ENCODE measurements around the gene ADCY7. TPM values are rescaled to one million over a fixed set of nuclear protein-coding genes. Genes with fewer than 3 reads are reported as not detected.

Gene ADCY7
- total and polyA plus RNA-seq, 12 donors: 2.8 to 44.4 (median 17.5) TPM

- no peak overlapping the region for H3K4me3 ChIP-seq
- H3K27ac ChIP-seq: no peak overlapping the region
- no peaks in the 10 kb centered on the region for H3K36me3 ChIP-seq (replicated peaks in 1 of 2)
- DNase-seq: no peak
- H3K27me3 ChIP-seq: no peaks in the 10 kb centered on the region
- WGBS, 4 donors: 96 to 100% (median 98%) methylated on average over 4 to 8 of the region's 8 CpGs
- peaks cover 14 to 20% of the 10 kb centered on the region in 2 donors for H3K4me1 ChIP-seq (replicated peaks in 1 of 2)
- intact Hi-C loops (cut with DNase I): loop anchor here in 1 of 2 donors (10.0 kb wide), 1 partner anchor 106 kb away; no protein-coding TSS in a partner anchor
- no peaks in the 10 kb centered on the region for H3K9me3 ChIP-seq (replicated peaks in 1 of 3)
- TF ChIP-seq POLR2A (IDR thresholded peaks at IDR 0.05) (no peak), CTCF (IDR thresholded peaks at IDR 0.05) (no peak)
Observed at GRCh38 chr16:50248845-50249244, 17.5 kb upstream of the ADCY7 start.

GRCh38 chr16:50251375-50252081 lies 14.8 kb upstream of the ADCY7 start:
- Histone ChIP-seq H3K27me3 (no peaks in the 10 kb centered on the region), H3K36me3 (replicated peaks in 1 of 2) (no peaks in the 10 kb centered on the region), H3K4me1 (replicated peaks in 1 of 2) (peaks cover under 1 to 2% of the 10 kb centered on the region in 2 donors), H3K4me3 (no peak overlapping the region), H3K9me3 (replicated peaks in 1 of 3) (no peaks in the 10 kb centered on the region), H3K27ac (no peak overlapping the region)
- WGBS, 4 donors: 81 to 89% (median 86%) methylated on average over 11 to 15 of the region's 15 CpGs
- TF ChIP-seq POLR2A (IDR thresholded peaks at IDR 0.05): no peak
- TF ChIP-seq CTCF (IDR thresholded peaks at IDR 0.05): no peak
- intact Hi-C loops (cut with DNase I): no loop called here
- DNase-seq: peak in 1 of 7 donors; percentile 30

DNA sequence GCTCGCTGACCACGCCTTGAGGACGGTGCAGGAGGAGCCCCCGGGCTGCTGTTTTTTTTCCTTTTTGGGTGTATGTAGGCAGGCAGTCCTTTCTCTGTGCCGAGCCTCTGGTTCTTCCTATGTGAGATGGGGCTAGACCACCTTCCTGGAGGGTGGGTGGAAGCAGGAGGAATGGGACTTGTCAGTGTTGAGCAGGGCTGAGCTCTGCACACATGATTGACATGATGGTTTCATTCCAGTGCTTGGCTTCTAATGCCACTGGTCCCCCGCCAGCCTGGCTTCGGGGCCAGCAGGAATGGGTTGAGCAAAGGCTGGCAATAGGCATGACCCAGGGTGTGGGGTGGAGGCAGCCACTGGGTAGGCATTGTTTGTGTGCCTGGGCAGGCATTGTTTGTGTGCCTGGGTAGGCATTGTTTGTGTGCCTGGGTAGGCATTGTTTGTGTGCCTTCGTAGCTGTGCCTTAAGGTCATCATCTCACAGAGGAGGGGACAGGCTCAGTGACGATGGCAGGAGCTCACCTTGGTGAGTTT lies 14.2 kb upstream of the ADCY7 start:
- WGBS, 4 donors: 88 to 92% (median 91%) methylated on average over 6 to 9 of the region's 9 CpGs
- Histone ChIP-seq H3K27ac (no peak overlapping the region), H3K9me3 (replicated peaks in 1 of 3) (no peaks in the 10 kb centered on the region), H3K4me1 (replicated peaks in 1 of 2) (no peaks in the 10 kb centered on the region), H3K4me3 (no peak overlapping the region), H3K27me3 (no peaks in the 10 kb centered on the region), H3K36me3 (replicated peaks in 1 of 2) (no peaks in the 10 kb centered on the region)
- no peak for DNase-seq
- TF ChIP-seq POLR2A (IDR thresholded peaks at IDR 0.05) (no peak), CTCF (IDR thresholded peaks at IDR 0.05) (no peak)
- intact Hi-C loops (cut with DNase I): no loop called here

GRCh38 chr16:50252874-50253513 lies 13.4 kb upstream of the ADCY7 start:
- Histone ChIP-seq H3K27ac (no peak overlapping the region), H3K27me3 (no peaks in the 10 kb centered on the region), H3K9me3 (replicated peaks in 1 of 3) (no peaks in the 10 kb centered on the region), H3K36me3 (replicated peaks in 1 of 2) (no peaks in the 10 kb centered on the region), H3K4me3 (no peak overlapping the region), H3K4me1 (replicated peaks in 1 of 2) (no peaks in the 10 kb centered on the region)
- intact Hi-C loops (cut with DNase I): no loop called here
- no peak for DNase-seq
- 73 to 76% (median 73%) methylated on average over 12 of the region's 12 CpGs for WGBS, 4 donors
- no peak for TF ChIP-seq CTCF (IDR thresholded peaks at IDR 0.05)
- TF ChIP-seq POLR2A (IDR thresholded peaks at IDR 0.05): no peak
